Prostate gland (tissue), 2 donors: Measurements from ENCODE around the gene RGS19. TPM values are rescaled to one million over a fixed set of nuclear protein-coding genes. Genes with fewer than 3 reads are reported as not detected.

Experiments
- DNase-seq: peaks from one replicate; pipeline ENCODE4 v3.0.0-alpha.2; 2019; ENCODE audit warnings: low spot score
- H3K27ac ChIP-seq, 2 donors: fragments of 200-600 bp; sonication (generic); 2 replicates each; pipeline ENCODE4 v1.5.1; 2017 to 2019
- H3K27me3 ChIP-seq: fragments of 200-600 bp; sonication (generic); replicated peaks from 2 replicates; pipeline ENCODE4 v1.5.1; 2019; ENCODE audit not compliant: insufficient read depth
- H3K36me3 ChIP-seq, 2 donors: fragments of 200-600 bp; sonication (generic); 1 replicate in 1 of 2; 2 replicates in 1 of 2; pipeline versions ENCODE4 v1.5.1 to v1.8.1; 2017 to 2019
- H3K4me1 ChIP-seq: fragments of 200-600 bp; sonication (generic); replicated peaks from 2 replicates; pipeline ENCODE4 v1.5.1; 2019
- H3K4me3 ChIP-seq, 2 donors: fragments of 200-600 bp; sonication (generic); 2 replicates each; pipeline ENCODE4 v1.5.1; 2017 to 2019
- H3K9me3 ChIP-seq: fragments of 200-600 bp; sonication (generic); 2 replicates; pipeline ENCODE4 v1.5.1; 2017
- POLR2A ChIP-seq: fragments of 450-650 bp; IDR thresholded peaks from one replicate; pipeline ENCODE4 v1.6.1; 2016; ENCODE audit warnings: antibody characterized with exemption, mild to moderate bottlenecking
- POLR2AphosphoS5 ChIP-seq: sonication (generic); formaldehyde crosslinking; IDR thresholded peaks from one replicate; pipeline ENCODE4 v1.6.1; 2017; ENCODE audit warnings: antibody characterized with exemption
- WGBS: methylation state at CpG from one replicate; pipeline ENCODE4 v1.1.5; 2018; 5-methylcytosine and 5-hydroxymethylcytosine counted together
- intact Hi-C: fragments of 100-400 bp; cut with DNase I; formaldehyde crosslinking; loops from one replicate; pipeline ENCODE4 v1.14.2; 2022
- total RNA-seq, 2 donors: library from RNA; depleted of rRNA; stranded (reverse); fragments of >200 nt; gene quantifications; one replicate each; pipeline ENCODE4 v1.1.0, GENCODE V29; 2016
- TF ChIP-seq, protein P1 (sequence below), 4 experiments: fragments of 200-600 bp in 2 of 4; fragments of 450-650 bp in 2 of 4; sonication (generic) in 2 of 4; IDR thresholded peaks; 1 replicate in 3 of 4; 2 replicates in 1 of 4; pipeline ENCODE4 v1.5.1; 2016 to 2019; ENCODE audit warnings: antibody characterized with exemption in 4 of 4, mild to moderate bottlenecking in 2 of 4, moderate library complexity in 2 of 4

Gene RGS19
- total RNA-seq, 2 donors from 2014 or later = 13.3 to 15.1 TPM

- 68% methylated on average over 9 of the region's 9 CpGs for WGBS
- Histone ChIP-seq H3K4me1 (peaks cover 6% of the 10 kb centered on the region), H3K36me3 (no peaks in the 10 kb centered on the region), H3K27ac (no peak overlapping the region), H3K4me3 (no peak overlapping the region), H3K9me3 (no peaks in the 10 kb centered on the region), H3K27me3 (peaks cover 12% of the 10 kb centered on the region)
- no peak for DNase-seq
- intact Hi-C loops = no loop called here
- TF ChIP-seq, protein P1, sequence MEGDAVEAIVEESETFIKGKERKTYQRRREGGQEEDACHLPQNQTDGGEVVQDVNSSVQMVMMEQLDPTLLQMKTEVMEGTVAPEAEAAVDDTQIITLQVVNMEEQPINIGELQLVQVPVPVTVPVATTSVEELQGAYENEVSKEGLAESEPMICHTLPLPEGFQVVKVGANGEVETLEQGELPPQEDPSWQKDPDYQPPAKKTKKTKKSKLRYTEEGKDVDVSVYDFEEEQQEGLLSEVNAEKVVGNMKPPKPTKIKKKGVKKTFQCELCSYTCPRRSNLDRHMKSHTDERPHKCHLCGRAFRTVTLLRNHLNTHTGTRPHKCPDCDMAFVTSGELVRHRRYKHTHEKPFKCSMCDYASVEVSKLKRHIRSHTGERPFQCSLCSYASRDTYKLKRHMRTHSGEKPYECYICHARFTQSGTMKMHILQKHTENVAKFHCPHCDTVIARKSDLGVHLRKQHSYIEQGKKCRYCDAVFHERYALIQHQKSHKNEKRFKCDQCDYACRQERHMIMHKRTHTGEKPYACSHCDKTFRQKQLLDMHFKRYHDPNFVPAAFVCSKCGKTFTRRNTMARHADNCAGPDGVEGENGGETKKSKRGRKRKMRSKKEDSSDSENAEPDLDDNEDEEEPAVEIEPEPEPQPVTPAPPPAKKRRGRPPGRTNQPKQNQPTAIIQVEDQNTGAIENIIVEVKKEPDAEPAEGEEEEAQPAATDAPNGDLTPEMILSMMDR (IDR thresholded peaks at IDR 0.05) = no peak
- no peak for TF ChIP-seq POLR2A
- TF ChIP-seq POLR2AphosphoS5 = no peak
These were observed 23.9 kb downstream of the RGS19 start for GRCh38 chr20:64055396-64055892.

DNA sequence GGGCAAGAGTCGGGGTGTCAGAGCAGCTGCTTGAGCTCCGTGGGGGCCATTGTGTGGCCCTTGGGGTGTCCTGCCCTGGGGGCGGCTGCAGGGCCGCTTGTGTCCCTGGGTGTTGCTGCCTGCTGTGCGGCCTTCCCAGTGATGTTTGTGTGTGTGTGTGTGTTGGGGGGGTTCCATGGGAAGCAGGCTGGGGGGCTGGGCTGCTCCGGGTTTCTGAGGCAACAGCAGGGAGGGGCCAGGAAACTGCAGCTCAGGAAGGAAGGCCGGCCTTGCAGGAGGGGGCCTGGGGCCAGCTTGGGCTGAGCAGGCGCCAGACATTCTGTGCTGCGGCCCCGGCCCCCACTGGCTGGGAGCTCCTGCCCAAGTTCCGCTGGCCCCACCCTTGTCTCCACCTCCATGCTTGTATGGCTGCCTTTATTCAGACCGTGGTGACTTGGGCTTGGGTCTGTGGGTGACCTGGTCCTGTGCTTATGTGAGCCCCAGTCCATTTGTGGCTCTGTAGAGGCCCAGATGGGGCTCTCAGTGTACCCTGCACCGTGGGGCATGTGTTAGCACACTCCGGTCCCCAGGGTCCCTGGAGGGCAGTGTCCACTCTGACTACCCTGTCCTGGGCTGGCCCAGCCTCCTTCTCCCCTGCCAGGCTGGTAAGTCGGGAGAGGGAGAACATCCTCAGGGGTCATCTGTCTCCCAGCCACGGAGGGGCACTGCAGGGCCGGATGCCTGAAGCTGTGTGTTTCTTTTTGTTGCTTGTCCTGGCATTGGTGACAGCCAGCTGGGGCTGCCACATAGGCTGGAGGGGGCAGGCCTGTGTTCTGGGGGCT lies 25.3 kb downstream of the RGS19 start:
- H3K4me3 ChIP-seq = no peak overlapping the region
- H3K27ac ChIP-seq = no peak overlapping the region
- no peak for DNase-seq
- intact Hi-C loops = no loop called here
- H3K9me3 ChIP-seq = no peaks in the 10 kb centered on the region
- H3K36me3 ChIP-seq = no peaks in the 10 kb centered on the region
- H3K4me1 ChIP-seq = peaks cover 6% of the 10 kb centered on the region
- TF ChIP-seq, protein P1 (IDR thresholded peaks at IDR 0.05) = no peak
- TF ChIP-seq POLR2A = no peak
- TF ChIP-seq POLR2AphosphoS5 = no peak
- peaks cover 16% of the 10 kb centered on the region for H3K27me3 ChIP-seq
- WGBS = 45% methylated on average over 17 of the region's 17 CpGs

DNA sequence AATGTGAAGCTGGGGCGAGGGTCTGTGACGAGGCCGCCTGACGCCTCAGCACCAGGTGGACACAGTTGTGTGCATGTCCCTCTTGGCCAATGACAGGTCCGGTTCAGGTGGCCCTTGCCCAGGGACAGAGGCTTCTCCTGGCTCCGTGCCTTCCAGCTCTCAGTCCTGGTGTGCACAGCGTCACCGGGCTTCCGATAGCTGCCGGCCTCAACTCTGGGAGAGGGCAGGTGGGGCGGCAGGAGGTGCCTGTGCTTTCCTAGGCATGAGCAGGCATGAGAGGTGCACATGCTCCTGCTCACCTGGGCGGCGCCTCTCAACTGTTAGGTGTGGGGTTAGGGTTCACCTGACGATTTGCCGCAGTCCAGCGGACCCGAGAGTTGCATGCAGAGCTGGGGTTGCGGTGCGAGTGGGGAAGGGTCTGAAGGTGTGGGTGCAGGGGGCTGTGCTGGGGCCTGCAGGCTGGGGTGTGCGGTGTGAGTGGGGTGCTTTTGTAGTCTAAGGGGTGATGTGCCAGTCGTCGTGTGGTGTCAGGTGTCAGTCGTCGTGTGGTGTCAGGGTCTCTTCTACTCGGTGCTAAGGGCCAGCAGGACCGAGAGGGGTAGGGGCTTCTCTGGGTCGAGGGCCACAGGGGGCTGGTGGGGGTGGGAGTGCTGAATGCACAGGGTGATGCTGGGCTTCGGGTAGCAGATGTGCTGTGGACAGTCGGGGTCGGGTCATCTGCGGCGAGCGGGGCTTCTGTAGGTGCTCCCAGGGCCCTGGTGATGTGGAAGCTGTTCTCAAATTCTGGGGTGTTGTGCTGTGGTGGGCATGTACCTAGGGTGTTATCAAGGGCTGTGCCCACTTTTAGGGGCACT lies 26.1 kb downstream of the RGS19 start:
- H3K9me3 ChIP-seq = no peaks in the 10 kb centered on the region
- no peaks in the 10 kb centered on the region for H3K36me3 ChIP-seq
- peaks cover 7% of the 10 kb centered on the region for H3K4me1 ChIP-seq
- no peak overlapping the region for H3K4me3 ChIP-seq
- peaks cover 19% of the 10 kb centered on the region for H3K27me3 ChIP-seq
- WGBS = 75% methylated on average over 32 of the region's 33 CpGs
- no peak overlapping the region for H3K27ac ChIP-seq
- no peak for DNase-seq
- intact Hi-C loops = no loop called here
- TF ChIP-seq POLR2AphosphoS5 = no peak
- no peak for TF ChIP-seq POLR2A
- TF ChIP-seq, protein P1 (IDR thresholded peaks at IDR 0.05) = no peak

DNA sequence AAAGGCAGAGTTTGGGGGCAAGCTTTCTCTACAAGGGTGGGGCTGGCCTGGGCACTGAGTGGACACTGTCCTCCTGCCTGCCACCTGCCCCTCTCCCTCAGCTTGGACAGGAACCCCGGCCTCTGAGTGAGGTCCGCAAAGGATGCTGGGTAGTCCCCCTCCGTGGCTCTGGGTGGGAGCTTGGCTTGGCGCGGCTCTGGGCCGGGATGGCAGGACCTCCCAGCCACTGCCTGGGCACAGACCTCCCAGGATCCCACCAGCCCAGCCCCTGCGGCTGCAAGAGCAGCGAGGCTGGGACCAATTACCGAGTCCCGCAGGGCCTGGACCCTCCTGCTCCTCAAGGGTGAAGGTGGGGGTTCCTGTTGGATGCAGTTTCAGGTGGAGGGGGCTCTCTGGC lies 27.0 kb downstream of the RGS19 start:
- no peak overlapping the region for H3K27ac ChIP-seq
- peaks cover 19% of the 10 kb centered on the region for H3K27me3 ChIP-seq
- intact Hi-C loops = no loop called here
- no peaks in the 10 kb centered on the region for H3K36me3 ChIP-seq
- TF ChIP-seq, protein P1 (IDR thresholded peaks at IDR 0.05) = no peak
- TF ChIP-seq POLR2AphosphoS5 = no peak
- TF ChIP-seq POLR2A = no peak
- DNase-seq = no peak
- H3K4me1 ChIP-seq = peaks cover 3% of the 10 kb centered on the region
- no peaks in the 10 kb centered on the region for H3K9me3 ChIP-seq
- WGBS = 78% methylated on average over 10 of the region's 10 CpGs
- no peak overlapping the region for H3K4me3 ChIP-seq
